NCI-H446 treated with DMSO at 0.1 percent for 48 hours (cell line): ENCODE results near the gene ATP2A1.
"Not testable (repeated sequence)": the region's sequence is repeated elsewhere in the genome, so short reads cannot be mapped to it uniquely, and the experiment has no call there.

Experiments
- DNase-seq: peaks from one replicate; lab custom pipeline; 2025; lab: John Stamatoyannopoulos, UW

Gene ATP2A1

GRCh38 chr16:28881565-28881964 lies 3.3 kb downstream of the ATP2A1 start:
- not testable (repeated sequence) for DNase-seq

GRCh38 chr16:28882551-28883160 lies 4.4 kb downstream of the ATP2A1 start:
- DNase-seq = no peak

- DNase-seq = no peak
Observed at GRCh38 chr16:28883221-28883996, 5.1 kb downstream of the ATP2A1 start.

- DNase-seq = no peak
Observed at GRCh38 chr16:28884045-28884444, 5.8 kb downstream of the ATP2A1 start.

GRCh38 chr16:28886945-28887344 lies 8.7 kb downstream of the ATP2A1 start:
- DNase-seq = no peak

- DNase-seq = not testable (repeated sequence)
Observed at GRCh38 chr16:28890355-28890754, 12.1 kb downstream of the ATP2A1 start.

GRCh38 chr16:28891964-28892890 lies 13.9 kb downstream of the ATP2A1 start:
- no peak for DNase-seq

GRCh38 chr16:28893291-28893690 lies 15.0 kb downstream of the ATP2A1 start:
- no peak for DNase-seq

GRCh38 chr16:28895609-28896008 lies 17.3 kb downstream of the ATP2A1 start:
- no peak for DNase-seq

- DNase-seq = no peak
Observed at GRCh38 chr16:28897826-28898225, 19.5 kb downstream of the ATP2A1 start.

GRCh38 chr16:28898266-28898665 lies 20.0 kb downstream of the ATP2A1 start:
- no peak for DNase-seq

GRCh38 chr16:28898942-28899341 lies 20.7 kb downstream of the ATP2A1 start:
- no peak for DNase-seq

- no peak for DNase-seq
Observed at GRCh38 chr16:28899882-28900590, 21.7 kb downstream of the ATP2A1 start.

- no peak for DNase-seq
Observed at GRCh38 chr16:28900601-28901000, 22.3 kb downstream of the ATP2A1 start.

GRCh38 chr16:28901862-28902261 lies 23.6 kb downstream of the ATP2A1 start:
- DNase-seq = no peak

GRCh38 chr16:28902909-28903308 lies 24.6 kb downstream of the ATP2A1 start:
- no peak for DNase-seq

- DNase-seq = no peak
Observed at GRCh38 chr16:28903344-28904042, 25.2 kb downstream of the ATP2A1 start.

- DNase-seq = no peak
Observed at GRCh38 chr16:28904363-28904762, 26.1 kb downstream of the ATP2A1 start.

GRCh38 chr16:28904828-28905227 lies 26.5 kb downstream of the ATP2A1 start:
- DNase-seq = no peak

GRCh38 chr16:28905229-28905754 lies 27.0 kb downstream of the ATP2A1 start:
- DNase-seq = no peak

GRCh38 chr16:28905800-28906372 lies 27.6 kb downstream of the ATP2A1 start:
- DNase-seq = no peak
